Peyer's patch (tissue), 4 donors: Measurements from ENCODE around the gene PARPBP.
"Not testable (repeated sequence)": the region's sequence is repeated elsewhere in the genome, so short reads cannot be mapped to it uniquely, and the experiment has no call there.

Experiments
- POLR2A ChIP-seq, 2 donors: fragments of 450-650 bp; IDR thresholded peaks; one replicate each; pipeline ENCODE4 v1.5.1; 2017; ENCODE audit warnings: antibody characterized with exemption in 2 of 2, mild to moderate bottlenecking in 2 of 2, moderate library complexity in 2 of 2
- TF ChIP-seq, protein P1 (sequence below), 6 experiments: fragments of 450-650 bp in 4 of 6; fragments of 200-600 bp in 2 of 6; sonication (generic) in 1 of 6; IDR thresholded peaks; one replicate each; pipeline ENCODE4 v1.5.1; 2017 to 2019; ENCODE audit warnings: antibody characterized with exemption in 6 of 6, mild to moderate bottlenecking in 3 of 6, moderate library complexity in 1 of 6

GRCh38 chr12:102131442-102131841 is 11.5 kb downstream of the PARPBP start:
- TF ChIP-seq, protein P1, sequence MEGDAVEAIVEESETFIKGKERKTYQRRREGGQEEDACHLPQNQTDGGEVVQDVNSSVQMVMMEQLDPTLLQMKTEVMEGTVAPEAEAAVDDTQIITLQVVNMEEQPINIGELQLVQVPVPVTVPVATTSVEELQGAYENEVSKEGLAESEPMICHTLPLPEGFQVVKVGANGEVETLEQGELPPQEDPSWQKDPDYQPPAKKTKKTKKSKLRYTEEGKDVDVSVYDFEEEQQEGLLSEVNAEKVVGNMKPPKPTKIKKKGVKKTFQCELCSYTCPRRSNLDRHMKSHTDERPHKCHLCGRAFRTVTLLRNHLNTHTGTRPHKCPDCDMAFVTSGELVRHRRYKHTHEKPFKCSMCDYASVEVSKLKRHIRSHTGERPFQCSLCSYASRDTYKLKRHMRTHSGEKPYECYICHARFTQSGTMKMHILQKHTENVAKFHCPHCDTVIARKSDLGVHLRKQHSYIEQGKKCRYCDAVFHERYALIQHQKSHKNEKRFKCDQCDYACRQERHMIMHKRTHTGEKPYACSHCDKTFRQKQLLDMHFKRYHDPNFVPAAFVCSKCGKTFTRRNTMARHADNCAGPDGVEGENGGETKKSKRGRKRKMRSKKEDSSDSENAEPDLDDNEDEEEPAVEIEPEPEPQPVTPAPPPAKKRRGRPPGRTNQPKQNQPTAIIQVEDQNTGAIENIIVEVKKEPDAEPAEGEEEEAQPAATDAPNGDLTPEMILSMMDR (IDR thresholded peaks at IDR 0.05): not testable (repeated sequence)
- not testable (repeated sequence) for TF ChIP-seq POLR2A (IDR thresholded peaks at IDR 0.05)
